HUES6 (cell line): Measurements from ENCODE around the gene SHC4.

Experiments
- H3K27ac ChIP-seq: 2 replicates; pipeline ENCODE4 v1.7.0; 2013; ENCODE audit warnings: low read depth, mild to moderate bottlenecking, low read length, inconsistent platforms
- H3K27me3 ChIP-seq: 2 replicates; pipeline ENCODE4 v1.6.1; 2013; ENCODE audit warnings: low read length; ENCODE audit not compliant: control insufficient read depth, insufficient read depth
- H3K36me3 ChIP-seq: 2 replicates; pipeline ENCODE4 v1.6.1; 2013; ENCODE audit warnings: low read length; ENCODE audit not compliant: control insufficient read depth, insufficient read depth
- H3K4me1 ChIP-seq: 2 replicates; pipeline ENCODE4 v1.6.1; 2013; ENCODE audit warnings: low read length; ENCODE audit not compliant: control insufficient read depth, insufficient read depth
- H3K4me3 ChIP-seq: 2 replicates; pipeline ENCODE4 v1.5.1; 2013; ENCODE audit warnings: low read depth, low read length
- H3K9ac ChIP-seq: one replicate; pipeline ENCODE4 v1.6.1; 2013; ENCODE audit warnings: mild to moderate bottlenecking, low read length
- H3K9me3 ChIP-seq: 2 replicates; pipeline ENCODE4 v1.6.1; 2013; ENCODE audit warnings: low read depth, low read length; ENCODE audit not compliant: control insufficient read depth, insufficient read depth

Gene SHC4

DNA sequence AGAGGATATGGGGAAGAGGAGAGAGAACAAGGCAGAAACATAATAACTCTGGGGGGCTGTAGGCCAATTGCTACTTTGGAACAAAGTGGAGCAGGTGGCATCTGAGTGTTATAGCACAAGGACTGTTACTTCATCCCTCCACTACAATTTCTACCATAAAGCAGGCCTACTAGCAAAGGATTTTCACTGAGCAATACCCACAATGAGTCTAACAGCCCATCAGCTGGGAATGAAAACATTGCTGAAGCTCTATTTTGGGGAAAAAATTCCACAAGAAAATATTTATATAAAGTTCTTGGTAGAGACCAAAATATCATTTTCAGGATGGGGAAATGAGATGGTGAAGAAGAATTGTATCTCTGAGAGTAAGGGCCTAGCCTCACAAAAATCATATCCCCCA, 3.6 kb upstream of the SHC4 start:
- H3K27me3 ChIP-seq, result peaks cover 14% of the 10 kb centered on the region
- H3K9me3 ChIP-seq, result no peaks in the 10 kb centered on the region
- peaks cover 7% of the 10 kb centered on the region; the same call in 1 of the 2 replicates for H3K4me1 ChIP-seq
- H3K4me3 ChIP-seq, result no peak overlapping the region
- no peak overlapping the region for H3K9ac ChIP-seq
- H3K27ac ChIP-seq, result no peak overlapping the region
- no peaks in the 10 kb centered on the region for H3K36me3 ChIP-seq

- H3K27ac ChIP-seq, result no peak overlapping the region
- no peaks in the 10 kb centered on the region for H3K9me3 ChIP-seq
- no peaks in the 10 kb centered on the region for H3K36me3 ChIP-seq
- no peak overlapping the region for H3K9ac ChIP-seq
- no peak overlapping the region for H3K4me3 ChIP-seq
- H3K27me3 ChIP-seq, result peaks cover 19% of the 10 kb centered on the region
- H3K4me1 ChIP-seq, result peaks cover 7% of the 10 kb centered on the region; the same call in 1 of the 2 replicates
Measured at GRCh38 chr15:48966595-48967301, 3.0 kb upstream of the SHC4 start.

- no peak overlapping the region for H3K9ac ChIP-seq
- H3K36me3 ChIP-seq, result no peaks in the 10 kb centered on the region
- peaks cover 27% of the 10 kb centered on the region for H3K27me3 ChIP-seq
- no peak overlapping the region for H3K4me3 ChIP-seq
- peaks cover 7% of the 10 kb centered on the region; the same call in 1 of the 2 replicates for H3K4me1 ChIP-seq
- H3K27ac ChIP-seq, result no peak overlapping the region
- no peaks in the 10 kb centered on the region for H3K9me3 ChIP-seq
Measured at GRCh38 chr15:48965972-48966371, 2.3 kb upstream of the SHC4 start.

GRCh38 chr15:48964898-48965297, 1.2 kb upstream of the SHC4 start:
- H3K4me1 ChIP-seq, result peaks cover 7% of the 10 kb centered on the region; the same call in 1 of the 2 replicates

GRCh38 chr15:48962662-48963523, 826 bp downstream of the SHC4 start:
- Histone ChIP-seq H3K27me3 (peaks cover 44% of the 10 kb centered on the region), H3K27ac (no peak overlapping the region), H3K9me3 (no peaks in the 10 kb centered on the region), H3K9ac (peak overlapping the region; percentile 27), H3K4me1 (peaks cover 7% of the 10 kb centered on the region; the same call in 1 of the 2 replicates), H3K36me3 (no peaks in the 10 kb centered on the region), H3K4me3 (peak overlapping the region; percentile 63)

More at GRCh38 chr15:48964898-48965297, 1.2 kb upstream of the SHC4 start:
- Histone ChIP-seq H3K9ac (no peak overlapping the region), H3K4me3 (no peak overlapping the region), H3K9me3 (no peaks in the 10 kb centered on the region), H3K36me3 (no peaks in the 10 kb centered on the region), H3K27ac (no peak overlapping the region), H3K27me3 (peaks cover 37% of the 10 kb centered on the region)

DNA sequence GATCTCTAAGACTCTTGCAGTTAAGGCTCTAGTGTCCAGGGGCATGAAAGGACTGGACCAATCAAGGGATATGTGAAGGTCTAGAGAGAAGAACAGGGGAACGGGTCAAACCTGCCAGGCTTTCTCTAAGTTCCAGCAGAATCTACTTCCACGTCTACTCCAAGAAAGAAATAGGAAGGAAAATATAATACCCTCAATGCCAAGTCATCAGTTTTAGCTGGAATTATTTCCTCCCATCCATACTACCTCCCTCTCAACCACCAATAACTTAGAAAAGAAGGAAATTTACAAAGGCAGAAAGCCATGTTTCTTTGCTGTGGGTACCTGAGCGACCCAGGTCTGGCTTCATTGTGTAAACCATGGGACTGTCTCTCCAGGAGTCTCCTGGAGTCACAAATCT, 7.8 kb downstream of the SHC4 start:
- no peaks in the 10 kb centered on the region for H3K36me3 ChIP-seq
- H3K9me3 ChIP-seq, result no peaks in the 10 kb centered on the region
- no peak overlapping the region for H3K4me3 ChIP-seq
- H3K4me1 ChIP-seq, result peaks cover 10% of the 10 kb centered on the region
- H3K27me3 ChIP-seq, result peaks cover 17% of the 10 kb centered on the region; the same call in 1 of the 2 replicates
- H3K27ac ChIP-seq, result no peak overlapping the region
- H3K9ac ChIP-seq, result no peak overlapping the region

DNA sequence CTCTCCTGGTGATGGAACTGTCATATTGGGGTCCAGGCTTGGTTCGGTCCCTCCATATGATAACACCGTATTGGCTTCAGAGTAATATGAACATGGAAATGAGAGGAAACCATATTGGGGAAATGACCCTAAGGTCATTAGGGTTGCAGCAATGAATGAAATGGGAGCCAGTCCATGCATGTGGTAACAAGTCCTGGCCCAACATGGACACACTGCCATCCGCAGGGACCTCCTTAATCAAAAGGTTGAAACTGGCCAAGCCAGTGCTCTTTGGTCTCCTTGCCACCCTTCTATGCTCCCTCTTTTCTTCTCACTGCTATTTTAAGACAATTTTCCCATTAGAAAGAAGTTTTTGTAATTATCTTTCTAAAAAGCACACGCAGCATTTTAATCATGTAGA, 8.3 kb downstream of the SHC4 start:
- Histone ChIP-seq H3K27ac (no peak overlapping the region), H3K27me3 (peaks cover 12% of the 10 kb centered on the region; the same call in 1 of the 2 replicates), H3K4me3 (no peak overlapping the region), H3K9me3 (no peaks in the 10 kb centered on the region), H3K9ac (no peak overlapping the region), H3K4me1 (peaks cover 10% of the 10 kb centered on the region), H3K36me3 (no peaks in the 10 kb centered on the region)

DNA sequence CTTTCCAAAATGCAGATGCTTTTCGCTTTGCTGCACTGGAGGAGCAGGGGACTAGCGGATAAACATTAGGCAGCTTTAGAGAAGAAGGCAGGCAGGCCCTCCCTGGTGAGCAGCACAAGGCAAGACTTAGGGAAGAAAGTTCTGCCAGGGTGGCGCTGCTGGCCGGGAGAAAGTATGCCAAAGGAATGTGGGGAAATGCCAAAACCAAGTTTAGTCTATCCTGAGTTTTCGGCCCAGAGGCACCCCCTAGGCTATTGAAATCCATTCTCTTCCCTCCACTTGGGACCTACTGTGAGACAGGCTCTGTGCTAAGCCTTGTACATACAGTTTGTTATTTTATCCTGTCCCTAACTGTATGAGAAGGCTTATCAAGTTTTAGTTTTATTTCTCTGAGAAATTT, 9.2 kb downstream of the SHC4 start:
- H3K27me3 ChIP-seq, result peaks cover 5% of the 10 kb centered on the region; the same call in 1 of the 2 replicates
- H3K27ac ChIP-seq, result no peak overlapping the region
- no peaks in the 10 kb centered on the region for H3K36me3 ChIP-seq
- no peak overlapping the region for H3K9ac ChIP-seq
- H3K4me1 ChIP-seq, result peaks cover 10% of the 10 kb centered on the region
- H3K9me3 ChIP-seq, result no peaks in the 10 kb centered on the region
- H3K4me3 ChIP-seq, result no peak overlapping the region

GRCh38 chr15:48946840-48947187, 16.9 kb downstream of the SHC4 start:
- Histone ChIP-seq H3K36me3 (no peaks in the 10 kb centered on the region), H3K9ac (no peak overlapping the region), H3K4me1 (no peaks in the 10 kb centered on the region), H3K27ac (no peak overlapping the region), H3K27me3 (no peaks in the 10 kb centered on the region), H3K9me3 (no peaks in the 10 kb centered on the region), H3K4me3 (no peak overlapping the region)

DNA sequence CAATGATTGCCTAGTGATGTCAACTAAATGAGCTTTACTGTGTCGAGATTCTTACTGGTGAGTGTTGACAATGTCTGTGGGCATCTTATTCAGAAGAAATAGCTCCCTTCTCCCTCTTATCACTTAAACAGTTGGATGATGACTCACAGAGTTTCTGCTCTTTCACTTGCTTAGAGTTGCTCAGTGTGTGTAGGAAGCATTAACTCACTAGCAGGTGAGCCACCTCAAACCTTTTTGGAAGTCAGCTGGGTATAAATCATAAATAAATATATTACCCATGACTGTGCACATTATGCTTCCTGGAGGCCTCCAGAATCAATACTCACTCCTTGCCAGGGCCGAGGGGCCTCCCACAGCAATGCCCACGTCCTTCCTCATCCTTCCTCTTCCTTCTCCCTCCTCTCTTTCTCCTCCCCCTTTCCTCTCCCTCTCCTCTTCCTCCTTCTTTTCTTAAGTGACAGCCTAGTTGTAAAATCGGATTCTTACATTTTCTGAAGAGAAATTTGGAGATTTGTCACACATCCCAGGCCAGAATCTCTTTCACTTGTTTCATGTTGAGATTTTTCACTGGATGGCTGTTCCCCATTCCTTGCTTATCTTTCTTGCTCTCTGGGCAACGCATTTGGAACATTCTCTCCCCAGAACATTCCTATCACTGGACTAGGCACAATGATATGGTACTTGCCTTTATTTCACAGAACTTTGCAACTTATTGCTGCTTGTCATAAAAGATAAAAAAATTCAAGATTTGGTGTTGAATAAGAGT, 17.5 kb downstream of the SHC4 start:
- Histone ChIP-seq H3K36me3 (no peaks in the 10 kb centered on the region), H3K9ac (no peak overlapping the region), H3K9me3 (no peaks in the 10 kb centered on the region), H3K4me1 (no peaks in the 10 kb centered on the region), H3K4me3 (no peak overlapping the region), H3K27me3 (no peaks in the 10 kb centered on the region), H3K27ac (no peak overlapping the region)
